ENCODE measurements around the gene MTARC2.
A peak's percentile ranks its signal among the peaks of the same experiment; 100 is the strongest.

Gene MTARC2

DNA sequence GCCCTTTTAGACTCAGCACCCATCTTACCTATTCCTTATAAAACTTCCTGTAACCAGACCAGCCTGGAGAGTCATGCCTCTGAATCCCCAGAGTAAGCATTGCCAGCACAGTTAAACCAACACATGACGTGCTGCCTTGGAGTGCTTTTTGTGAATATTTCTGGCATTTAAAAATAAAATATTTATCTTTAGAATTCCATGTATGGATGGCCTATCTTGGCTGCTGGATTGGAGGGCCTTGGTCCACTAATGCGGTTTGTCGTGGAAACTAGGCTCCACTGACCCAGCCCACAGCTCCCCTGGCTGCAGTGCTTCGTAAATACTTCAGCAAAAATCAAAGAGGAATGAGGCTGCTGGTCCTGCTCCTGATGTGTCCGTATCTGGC lies 56.1 kb downstream of the MTARC2 start:
- DNase-seq = no peak

DNA sequence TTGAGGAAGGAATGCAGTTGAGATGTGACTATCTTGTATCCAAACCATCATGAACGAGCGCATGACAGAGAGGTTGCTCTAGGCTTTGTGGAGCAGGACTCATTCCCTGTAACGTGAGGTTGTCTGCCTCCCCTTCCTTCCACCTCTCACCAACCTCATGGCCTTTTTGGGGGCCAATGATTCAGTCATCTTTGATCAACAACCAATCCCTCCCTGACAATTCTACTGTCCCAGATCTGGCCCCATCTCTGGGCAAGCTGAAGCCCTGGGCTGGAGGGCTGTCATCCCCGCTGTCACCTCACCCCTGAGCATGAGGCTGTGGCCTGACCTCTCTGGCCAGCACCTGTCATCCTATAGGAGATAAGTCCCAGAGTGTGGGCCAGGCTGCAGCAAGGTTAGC lies 58.3 kb downstream of the MTARC2 start:
- no peak for DNase-seq

DNA sequence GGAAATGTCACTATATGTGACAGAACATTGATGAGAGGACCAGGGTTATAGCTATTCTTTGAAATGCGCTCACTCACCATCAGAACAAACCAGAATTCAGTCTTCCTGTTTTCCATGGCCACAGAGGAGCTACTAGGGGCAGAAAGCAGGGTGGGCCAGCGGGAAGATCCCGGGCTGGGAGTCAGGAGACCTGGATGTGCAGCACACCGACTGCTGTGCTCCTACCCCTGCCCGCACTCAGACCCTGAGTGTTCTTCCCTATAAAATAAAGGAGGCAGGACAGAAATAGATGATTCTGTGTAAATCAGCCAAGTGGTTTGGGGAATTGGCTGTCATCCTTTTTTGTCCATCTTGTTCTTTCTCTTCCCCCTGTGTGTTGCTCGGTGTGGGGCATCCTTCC lies 59.6 kb downstream of the MTARC2 start:
- DNase-seq = no peak

DNA sequence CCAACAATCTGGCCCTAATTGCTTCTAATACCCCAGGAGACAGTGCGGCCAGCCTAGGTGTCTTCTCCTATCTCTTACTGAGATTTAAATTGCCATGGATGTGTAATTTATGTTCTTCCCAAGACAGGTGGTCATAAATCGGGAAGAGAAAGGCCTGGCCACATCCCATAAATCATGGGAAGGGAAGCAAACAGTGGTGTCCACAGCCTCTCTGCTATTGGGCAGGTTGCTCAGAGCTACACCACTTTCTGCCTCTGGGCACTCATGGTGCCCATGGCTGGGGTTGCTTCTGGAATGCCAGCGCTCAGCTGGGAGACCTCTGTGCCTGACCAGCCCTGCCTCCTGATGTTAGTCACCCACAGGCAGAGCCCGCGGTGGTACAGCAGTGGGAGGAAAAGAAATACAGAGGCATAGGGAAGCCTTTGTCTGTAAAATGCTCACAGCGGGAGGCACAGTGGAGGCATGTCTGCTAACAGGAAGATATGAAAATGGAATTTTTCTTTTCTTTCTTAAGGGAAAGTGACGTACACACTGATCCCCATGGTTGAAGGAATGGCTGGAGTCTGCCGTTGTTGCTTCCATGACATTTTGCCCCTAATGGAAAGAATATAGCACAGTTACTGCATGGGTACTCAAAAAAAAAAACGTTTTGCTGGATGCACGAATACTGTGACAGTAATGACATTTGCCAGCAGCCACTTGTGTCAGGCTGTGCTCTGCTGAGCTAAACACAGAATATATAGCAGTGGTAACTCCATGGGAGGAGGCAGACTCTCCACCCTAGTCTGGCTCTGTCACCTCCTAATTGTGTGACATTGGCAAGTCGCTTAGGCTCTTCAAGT lies 60.4 kb downstream of the MTARC2 start:
- no peak for DNase-seq

DNA sequence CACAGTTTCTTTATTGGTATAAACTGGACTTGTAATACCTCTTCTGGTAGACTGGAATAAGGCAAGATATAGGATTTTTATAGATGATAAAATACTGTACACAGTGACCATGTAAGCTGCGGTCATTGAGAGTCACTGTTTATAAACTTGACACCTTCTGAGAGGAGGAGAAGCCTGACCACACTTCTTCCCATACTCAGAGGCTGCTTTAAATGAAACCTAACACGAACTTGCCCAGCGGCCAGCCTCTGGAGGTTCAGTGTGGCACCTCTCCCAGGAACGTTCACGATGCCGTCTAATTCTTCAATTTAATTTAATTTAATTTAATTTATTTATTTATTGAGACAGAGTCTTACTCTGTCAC lies 61.0 kb downstream of the MTARC2 start:
- no peak for DNase-seq

DNA sequence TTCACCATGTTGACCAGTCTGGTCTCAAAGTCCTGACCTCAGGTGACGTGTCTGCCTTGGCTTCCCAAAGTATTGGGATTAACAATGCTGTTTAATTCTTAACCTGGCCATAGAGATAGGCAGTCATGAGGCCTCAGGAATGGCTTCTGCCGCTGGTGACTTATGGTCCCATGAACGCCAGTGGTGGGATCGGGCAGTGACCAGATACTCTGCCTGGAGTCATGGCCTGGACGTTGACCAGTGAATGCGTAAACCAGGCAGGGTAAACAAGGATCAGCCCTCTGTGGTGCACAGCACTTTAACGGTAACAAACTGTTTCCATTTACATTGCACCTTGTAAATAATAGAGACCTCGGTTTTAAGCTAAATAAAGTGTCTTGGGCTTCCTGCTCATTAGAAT lies 61.6 kb downstream of the MTARC2 start:
- DNase-seq = no peak

DNA sequence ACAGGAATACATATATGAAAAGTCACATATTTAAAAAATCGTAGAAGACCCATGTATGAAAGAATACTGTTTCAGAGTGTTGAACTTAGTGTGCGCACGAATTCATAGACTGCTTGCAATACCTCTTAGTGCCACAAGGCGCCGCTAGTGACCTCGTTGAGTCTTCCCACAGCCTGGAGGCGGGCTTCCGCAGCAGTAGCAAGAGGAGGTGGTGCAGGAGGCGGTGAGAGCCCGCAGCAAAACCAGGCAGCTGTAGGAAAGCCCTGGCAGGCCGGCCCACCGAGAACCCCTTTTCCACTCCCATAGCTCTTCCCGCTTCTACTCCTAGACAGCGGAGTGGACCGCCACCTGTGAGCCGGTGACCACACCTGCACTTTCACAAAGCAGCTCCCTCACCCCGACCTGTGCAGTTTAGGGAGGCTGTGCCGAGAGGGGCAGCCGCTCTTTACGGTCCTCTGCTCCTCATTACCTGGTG lies 62.1 kb downstream of the MTARC2 start:
- peak; percentile 58 for DNase-seq

DNA sequence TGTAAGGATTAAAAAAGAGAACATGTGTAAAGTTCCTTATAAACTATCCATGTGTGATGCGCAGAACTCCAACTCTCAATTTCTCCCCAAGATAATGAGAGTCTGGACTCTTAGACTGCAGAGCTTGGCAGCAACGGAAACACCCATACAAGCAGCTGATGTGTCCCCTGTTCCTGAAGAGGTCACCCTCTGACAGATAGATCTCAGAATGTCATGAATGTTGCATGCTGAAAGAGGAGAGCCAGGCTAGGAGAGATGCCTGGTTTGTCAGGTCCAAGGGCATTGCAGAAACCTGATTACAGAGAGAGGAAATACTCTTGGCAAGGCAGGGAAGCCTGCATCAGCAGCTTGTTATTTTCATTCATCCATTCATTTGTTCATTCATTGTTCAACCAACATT lies 62.8 kb downstream of the MTARC2 start:
- DNase-seq = no peak

DNA sequence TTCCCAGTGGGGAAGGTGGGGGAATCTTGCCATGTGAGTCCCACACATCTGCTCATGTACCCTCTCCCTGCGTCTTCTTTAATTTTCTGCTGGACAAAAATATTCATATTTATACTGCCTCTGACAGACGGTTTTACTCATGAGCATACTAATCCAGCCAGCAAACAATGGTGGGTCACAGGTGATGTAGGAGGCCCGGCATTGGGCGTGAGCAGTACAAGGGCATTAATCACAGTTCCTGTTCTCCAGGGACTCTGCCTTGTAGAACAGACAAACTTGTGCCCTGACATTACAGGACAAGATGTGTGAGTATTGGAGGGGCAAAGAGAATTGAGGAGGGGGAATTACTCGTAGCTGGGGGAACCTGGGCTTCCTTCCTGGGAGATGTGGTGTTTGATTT lies 63.6 kb downstream of the MTARC2 start:
- no peak for DNase-seq

DNA sequence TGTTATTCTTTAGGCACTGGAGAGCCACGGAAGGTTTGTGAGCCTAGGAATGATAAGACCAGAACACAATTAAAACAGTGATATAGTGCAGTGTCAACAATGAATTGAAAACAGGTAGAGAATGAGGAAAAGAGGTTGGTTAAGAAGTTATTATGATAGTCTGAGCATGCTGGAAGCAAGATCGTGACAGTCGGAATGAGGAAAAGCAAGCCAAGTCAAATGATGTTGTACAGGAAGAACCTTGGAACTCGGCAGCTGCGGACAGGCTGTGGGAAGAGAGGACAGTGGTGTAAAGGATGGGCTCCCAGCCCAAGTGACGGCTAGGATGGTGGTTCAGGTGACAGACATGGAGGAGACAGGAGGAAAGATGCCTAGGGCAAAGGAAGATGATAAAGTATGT lies 64.2 kb downstream of the MTARC2 start:
- no peak for DNase-seq

DNA sequence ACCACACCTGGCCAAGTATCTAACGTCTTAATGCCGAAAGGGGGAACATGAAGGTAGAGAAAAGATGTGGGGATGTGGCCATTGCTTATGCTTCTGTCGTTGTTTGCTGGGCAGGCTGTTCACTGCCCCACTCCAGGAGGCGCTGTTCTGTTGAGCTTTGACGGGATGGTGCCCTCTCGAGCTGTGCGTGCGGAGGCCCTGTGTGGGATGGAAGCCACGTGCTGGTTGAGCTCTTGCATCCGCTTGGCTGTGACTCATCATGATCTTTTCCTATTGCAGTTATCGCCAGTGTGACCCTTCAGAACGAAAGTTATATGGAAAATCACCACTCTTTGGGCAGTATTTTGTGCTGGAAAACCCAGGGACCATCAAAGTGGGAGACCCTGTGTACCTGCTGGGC lies 64.9 kb downstream of the MTARC2 start:
- DNase-seq = no peak

DNA sequence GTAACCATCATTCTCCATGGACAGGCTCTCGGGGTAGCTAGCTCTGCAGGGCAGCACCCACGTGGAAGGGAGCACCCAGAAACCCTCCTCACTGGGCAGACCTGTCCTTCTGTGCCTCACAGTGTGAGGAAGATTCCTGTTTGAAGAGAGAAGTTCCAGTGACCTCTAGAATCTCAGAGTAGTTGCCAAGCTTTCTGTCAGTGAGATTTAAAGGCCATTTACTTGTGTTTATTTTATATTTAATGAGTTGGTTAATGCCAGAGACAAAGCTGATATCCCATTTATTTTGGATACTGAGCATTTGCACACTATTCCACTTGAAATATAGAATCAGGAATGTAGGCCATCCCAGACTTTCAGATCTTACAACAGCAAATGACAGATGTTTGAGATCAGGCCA lies 67.3 kb downstream of the MTARC2 start:
- no peak for DNase-seq

DNA sequence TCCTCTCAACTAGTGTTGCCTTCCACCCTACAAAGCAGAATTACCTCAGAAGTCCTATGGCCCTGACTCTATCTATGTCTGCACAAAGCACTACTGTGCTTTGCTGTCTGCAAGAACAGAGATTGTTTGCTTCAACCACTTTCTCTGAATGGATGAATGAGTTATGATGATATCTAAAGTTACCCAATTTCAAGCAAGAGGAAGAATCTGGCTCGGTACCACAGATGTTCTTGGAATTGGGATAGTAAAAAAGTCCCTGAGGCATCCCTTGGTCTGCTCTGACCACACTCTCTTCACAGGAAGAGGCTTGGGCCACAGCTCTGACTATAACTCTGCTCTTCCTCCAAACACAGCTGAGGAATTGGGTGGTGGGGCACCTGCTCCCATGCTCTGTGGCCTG lies 69.8 kb downstream of the MTARC2 start:
- DNase-seq = no peak

DNA sequence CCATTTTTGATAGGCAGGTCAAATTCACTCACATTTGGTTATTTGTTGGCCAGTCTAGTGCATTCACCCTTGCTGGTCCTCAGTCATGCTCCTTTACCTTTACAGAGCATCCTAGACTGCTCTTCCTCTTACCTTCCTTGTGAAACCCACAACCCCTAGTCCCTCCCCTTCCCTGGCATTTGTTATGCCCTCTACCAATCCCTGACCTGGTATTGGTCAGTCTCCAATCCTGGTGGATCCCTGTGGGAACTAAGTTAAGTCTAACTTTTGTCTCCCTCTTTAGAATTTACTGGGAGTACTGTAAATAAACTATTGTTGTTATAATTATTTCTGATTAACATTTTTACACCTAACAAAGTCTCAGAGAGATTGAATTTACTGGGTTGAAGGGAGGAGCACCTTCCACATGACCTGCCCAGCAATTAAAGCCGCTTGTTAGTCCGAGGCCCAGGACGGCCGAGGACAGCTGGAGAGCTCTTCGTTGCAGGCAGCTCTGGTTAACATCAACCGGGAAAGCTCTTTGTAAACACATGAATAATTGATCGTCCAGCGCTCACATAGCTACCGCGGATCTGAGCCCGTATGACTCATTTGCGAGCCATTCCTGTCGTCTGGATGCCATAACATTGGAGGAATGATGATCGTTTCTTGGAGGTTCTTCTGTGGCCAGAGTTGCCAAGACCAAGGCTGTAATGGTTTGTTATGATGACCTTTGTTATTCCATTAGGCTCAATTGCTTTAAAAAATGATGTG lies 70.5 kb downstream of the MTARC2 start:
- DNase-seq = no peak

DNA sequence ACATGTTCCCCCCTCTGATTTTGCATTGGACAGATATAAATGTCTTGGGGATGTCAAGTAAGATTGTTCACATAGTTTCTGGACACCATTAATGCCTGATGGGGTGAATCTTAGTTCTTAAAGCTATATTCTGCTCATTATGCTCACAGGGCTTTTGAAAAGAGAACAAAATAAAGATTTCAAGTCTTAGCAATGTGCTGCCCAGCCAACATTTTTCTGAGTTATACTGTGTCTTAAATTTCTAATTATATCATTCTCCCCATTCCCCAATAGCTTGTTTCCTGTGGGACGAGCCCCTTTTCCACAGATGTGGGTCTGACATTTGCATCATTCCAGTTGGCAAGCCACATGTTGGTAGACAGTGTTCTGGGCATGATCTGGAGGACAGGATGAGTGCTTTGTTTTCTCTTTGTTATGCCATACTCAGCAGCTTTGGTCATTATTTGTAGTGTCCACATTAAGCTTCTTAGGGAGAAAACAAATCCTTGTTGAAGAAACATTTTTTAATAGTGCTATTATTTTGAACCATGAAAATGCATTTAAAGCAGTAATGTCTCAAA lies 71.4 kb downstream of the MTARC2 start:
- DNase-seq = no peak

DNA sequence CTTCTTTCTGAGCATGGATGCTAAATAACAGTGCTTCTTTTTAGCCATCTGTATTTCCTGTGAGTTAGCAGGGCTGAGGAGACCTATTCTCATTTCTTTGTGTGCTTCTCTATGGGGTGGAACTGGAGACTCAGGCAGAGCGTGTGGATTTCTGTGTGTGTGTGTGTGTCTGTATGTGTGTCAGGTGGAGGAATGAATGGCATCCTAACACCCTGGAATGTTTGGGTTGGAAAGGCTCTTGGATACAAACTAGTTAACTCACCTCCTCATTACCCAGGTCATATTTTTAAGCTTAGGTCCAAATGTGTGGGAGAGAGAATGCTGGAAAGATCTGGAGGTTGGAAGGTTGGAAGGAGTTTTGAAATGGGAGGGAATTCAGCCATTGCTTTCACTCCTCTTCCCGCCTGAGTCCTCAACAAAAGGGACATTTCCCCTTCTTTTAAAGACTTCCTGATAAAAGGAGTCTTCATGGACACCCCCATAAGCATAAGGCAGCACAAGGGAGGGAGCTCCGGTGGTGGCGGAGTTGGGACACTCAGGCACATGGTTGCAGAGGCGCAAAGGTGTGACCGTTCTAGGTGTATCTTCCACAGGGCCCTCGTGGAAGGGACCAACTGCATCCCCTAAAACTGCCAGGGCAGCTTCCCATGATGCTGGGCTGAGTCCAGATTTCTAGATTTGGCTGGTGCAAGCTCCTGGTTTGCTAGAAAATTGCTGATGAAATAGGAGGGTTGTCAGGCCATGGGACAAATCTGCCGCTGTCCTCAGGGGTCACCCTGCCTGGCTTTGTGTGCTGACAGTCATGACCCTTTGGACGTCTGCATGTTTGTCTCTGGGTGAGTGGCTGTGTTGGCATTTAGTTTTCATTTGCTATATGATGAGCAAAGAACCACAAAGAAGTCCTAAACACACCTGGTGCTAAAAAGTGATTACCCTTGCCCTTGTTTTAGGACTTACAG lies 76.2 kb downstream of the MTARC2 start:
- no peak for DNase-seq

DNA sequence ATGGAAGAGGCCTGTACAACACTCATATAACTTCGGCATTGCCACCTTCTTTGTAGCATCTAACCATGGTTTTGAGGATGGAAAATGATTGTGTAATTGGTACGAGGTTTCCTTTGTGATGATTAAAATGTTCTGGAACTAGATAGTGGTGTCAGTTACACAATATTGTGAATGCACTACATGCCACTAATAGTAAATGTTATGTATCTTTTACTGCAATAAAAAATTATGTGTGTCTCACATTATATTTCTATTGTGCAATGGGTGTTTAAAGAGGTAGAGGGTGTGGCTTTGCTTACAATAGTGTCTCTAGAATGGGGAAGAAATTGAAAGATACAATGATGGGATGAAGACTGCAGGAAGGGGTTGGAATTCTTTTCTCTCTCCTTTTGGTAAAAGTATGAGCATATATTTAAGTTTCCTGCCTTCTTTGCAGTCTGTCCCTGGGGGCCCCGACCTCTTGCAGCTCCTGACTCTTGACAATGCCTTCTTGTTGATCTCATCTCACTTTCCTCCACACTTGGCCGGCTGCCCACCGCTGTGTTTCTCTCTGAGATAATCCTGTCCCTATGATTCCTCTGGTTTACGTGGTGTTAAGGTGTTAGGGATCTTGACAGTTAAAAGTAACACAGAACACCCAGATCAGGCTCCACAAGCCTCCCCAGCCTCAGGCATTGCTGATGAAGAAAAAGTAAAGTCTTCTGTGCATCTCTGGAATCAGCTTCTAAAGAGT lies 77.9 kb downstream of the MTARC2 start:
- no peak for DNase-seq

DNA sequence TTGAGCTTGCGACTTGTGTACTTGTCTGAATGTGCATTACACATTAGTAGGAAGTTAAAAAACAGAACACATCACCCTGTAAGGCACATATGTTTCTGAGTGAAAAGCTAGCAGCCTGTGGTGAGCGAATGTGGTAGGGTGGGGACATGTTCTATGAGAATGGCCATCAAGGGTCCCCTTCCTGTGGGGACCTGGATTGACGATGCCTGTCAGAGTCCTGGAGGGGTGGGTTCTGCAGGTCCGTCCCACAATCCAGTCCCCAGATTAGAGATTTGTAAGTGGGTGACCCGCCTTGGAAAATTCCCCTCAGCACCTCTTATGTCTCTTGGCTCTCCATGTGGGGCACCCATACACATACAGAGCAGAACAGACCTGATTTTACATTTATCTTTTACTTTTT lies 78.6 kb downstream of the MTARC2 start:
- no peak for DNase-seq

DNA sequence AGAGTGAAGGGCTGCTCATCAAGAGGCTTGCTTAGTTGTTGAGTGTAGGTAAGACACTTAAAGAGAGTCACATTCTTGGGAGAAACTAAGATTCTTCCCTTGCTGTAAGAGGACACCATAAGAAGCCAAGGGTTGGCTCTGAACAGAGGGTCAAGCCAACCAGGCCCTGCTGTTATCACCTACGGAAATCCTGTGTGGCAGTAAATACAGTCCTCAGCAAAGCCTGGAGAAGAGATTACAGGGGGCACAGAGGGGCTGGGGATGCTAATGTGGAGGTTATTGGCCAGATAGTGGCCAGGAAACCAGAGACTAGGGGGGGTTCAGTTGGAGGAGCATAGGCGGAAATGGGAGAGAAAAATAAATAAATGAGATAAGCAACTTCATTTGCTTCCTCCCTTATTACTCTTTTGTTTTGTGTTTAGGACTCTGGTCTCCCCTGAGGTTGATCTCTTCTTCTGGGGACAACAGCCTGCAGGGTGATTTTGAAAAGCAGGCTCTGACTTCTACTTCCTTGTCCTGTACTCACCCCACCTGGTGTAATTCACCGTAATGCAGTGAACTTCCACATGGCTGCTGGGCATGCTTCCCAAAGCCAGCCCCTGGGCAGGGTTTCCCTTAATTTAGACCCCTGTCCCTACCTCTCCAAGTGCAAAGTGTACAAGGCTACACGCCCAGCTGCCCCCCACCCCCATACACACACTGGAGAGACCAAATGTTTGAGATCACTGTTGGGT lies 79.5 kb downstream of the MTARC2 start:
- DNase-seq = no peak

DNA sequence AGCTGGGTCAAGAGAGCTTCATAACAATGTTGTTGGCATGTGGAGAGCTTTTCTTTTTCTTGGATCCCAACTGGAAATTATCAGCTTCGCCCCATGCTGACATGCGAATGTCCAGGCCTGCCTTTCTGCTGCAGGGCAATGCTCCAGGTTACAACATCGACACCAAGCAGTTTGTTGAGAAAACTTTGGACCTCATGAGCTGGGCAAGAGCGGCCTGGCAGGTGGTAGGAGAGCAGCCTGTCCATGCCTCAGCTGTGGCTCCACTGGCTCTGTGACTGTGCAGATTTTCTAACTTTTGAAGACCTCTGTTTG lies 80.0 kb downstream of the MTARC2 start:
- DNase-seq = no peak

DNA sequence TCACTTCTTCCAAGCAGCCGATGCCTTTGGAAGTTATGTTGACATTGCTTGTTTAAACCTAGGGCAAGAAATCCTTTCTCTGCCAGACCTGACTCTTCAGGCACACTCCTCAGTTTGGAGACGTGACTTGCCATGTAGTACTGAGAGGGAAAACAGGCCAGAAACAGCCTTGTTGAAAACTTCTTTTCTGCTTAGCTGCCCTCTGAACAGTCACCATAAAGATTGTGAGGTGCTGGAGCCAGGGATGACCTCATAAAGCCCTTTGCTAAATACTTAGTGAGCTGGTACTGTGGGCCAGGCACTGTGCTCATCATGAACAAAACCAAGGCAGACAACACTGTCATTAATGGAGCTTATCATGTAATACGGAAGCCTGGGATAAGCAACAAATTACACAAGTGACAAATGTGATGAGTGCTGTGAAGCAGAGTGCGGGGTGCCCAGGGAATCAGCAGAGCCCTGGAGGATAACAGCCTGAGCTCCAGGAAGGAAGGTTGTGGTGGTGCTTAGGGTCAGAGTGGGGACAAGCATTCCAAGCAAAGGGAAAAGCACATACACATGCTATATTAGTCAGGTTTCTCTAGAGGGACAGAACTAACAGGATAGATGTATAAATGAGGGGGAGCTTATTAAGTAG lies 80.9 kb downstream of the MTARC2 start:
- DNase-seq = no peak
